ENCODE data around the gene CD7.
"Not testable (repeated sequence)": the region's sequence is repeated elsewhere in the genome, so short reads cannot be mapped to it uniquely, and the experiment has no call there.

Gene CD7

DNA sequence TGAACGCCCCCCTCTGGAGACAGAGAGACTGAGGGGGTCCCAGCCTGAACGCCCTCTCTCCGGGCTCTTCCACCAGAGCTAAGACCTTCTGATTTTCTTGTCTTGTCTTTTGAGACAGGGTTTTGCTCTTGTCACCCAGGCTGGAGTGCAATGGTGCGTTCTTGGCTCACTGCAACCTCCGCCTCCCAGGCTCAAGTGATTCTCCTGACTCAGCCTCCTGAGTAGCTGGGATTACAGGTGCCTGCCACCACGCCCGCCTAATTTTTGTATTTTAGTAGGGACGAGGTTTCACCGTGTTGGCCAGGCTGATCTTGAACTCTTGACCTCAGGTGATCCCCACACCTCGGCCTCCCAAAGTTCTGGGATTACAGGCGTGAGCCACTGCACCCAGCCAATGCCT lies 30.6 kb upstream of the CD7 start:
- DNase-seq (ENCODE audit: extremely low read depth in 1 of 2, low read depth in 1 of 2) = not testable (repeated sequence)

GRCh38 chr17:82346342-82347300 lies 29.2 kb upstream of the CD7 start:
- DNase-seq (ENCODE audit: extremely low read depth in 1 of 2, low read depth in 1 of 2) = no peak

DNA sequence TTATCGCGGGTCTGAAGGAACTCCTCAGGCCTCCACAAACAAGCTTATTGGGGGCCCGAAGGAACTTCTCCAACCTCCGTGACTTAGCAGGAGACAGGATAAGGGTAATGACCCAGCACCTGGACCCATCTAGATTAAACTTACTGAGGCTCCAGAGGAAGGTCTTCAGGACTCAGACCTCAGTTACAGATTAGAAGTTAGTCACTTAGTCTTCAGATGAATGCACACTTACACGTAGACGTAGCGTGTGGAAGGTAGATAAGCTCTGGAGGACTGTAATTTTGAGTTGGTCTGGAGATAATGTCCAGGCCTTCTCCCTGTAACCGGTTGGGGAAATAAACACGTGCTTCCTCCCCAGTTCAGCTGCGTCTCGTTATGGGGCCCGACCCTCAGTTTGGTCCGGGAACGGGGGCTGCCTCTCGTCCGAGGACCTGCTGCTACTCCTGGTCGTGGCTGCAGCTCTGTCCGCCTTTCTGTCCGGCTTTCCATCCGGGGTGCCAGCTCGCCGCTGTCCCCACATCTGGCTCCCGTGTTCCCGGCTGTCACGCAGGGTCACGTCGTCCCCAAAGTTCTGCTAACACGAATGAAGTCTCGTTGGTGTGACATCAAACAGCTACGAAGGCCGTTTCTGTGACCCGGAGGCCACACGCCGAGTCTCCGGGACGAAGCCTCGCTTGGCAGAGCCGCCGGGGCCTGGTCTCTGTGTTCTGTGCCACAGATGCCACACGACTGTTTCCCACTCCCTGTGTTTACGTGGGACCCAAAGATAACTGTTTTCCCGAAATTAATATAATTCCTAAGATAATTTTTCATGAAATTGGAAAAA lies 28.0 kb upstream of the CD7 start:
- no peak for DNase-seq (ENCODE audit: extremely low read depth in 1 of 2, low read depth in 1 of 2)

DNA sequence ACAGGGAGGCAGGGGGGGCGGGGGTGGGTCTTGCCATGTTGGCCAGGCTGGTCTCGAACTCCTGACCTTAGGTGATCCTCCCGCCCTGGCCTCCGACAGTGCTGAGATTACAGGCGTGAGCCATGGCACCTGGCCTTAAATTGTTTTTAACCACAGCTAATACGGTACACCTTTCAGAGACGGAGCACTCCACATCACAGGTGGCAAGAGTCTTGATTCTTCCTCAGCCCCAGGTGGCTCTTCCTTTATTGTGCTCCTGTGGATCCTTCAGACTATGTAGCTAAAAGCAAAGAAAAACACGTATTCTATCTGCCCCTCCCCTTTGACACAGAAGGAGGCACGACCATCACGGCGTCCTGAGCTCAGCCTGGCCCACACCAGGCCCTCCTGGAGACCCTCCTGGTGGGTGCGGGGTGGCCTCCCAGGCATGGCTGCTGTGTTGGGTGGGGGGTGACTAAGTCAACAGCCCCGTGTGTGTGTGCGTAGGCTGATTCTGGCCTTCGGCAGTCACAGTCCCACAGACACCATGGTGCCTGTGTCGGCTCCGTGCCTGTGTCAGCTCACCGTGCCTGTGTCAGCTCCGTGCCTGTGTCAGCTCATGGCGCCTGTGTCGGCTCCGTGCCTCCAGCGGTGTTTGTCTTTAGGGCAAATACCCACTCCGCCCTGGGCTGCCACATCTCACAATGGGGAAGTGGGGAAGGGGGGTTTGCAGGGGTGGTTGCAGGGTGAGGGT lies 26.9 kb upstream of the CD7 start:
- DNase-seq (ENCODE audit: extremely low read depth in 1 of 2, low read depth in 1 of 2) = no peak

- DNase-seq (ENCODE audit: extremely low read depth in 1 of 2, low read depth in 1 of 2) = no peak
These were observed 26.2 kb upstream of the CD7 start for GRCh38 chr17:82343560-82343959.

- DNase-seq (ENCODE audit: extremely low read depth in 1 of 2, low read depth in 1 of 2) = no peak
These were observed 25.1 kb upstream of the CD7 start for GRCh38 chr17:82342361-82343079.

DNA sequence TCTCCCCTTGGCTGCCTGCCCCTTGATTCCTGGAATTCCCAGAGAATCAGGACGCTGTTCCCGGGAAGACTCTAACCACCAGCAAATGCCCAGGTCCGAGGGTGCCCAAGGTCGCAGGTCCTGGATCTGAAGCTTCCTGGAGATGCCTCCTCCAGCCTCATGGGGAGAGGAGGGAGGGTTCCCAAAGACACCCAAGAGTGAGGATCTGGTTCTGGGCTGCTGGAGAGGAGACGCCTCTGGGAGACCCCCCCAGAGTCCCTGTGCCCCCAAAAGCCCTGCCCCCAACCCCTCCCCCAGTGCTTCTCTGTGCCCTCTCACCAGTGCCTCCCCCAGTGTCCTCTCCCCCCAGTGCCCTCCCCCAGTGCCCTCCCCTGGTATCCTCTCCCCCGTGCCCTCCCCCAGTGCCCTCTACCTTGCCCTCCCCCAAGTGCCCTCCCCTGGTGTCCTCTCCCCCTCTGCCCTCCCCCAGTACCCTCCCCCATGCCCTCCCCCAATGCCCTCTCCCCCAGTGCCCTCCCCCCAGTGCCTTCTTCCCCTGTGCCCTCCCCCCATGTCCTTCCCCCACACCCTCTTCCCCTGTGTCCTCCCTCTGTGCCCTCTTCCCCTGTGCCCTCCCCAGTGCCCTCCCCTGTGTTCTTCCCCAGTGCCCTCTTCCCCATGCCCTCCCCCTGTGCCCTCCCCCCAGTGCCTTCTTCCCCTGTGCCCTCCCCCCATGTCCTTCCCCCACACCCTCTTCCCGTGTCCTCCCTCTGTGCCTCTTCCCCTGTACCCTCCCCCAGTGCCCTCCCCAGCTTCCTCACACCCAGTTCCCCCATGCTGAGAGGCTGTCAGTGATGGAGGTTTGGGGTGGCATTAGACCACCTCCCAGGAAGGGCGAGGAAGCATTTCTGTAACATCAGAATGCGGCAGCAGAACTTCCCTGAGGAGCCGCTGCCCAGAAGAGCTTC lies 22.5 kb upstream of the CD7 start:
- no peak for DNase-seq (ENCODE audit: extremely low read depth in 1 of 2, low read depth in 1 of 2)

DNA sequence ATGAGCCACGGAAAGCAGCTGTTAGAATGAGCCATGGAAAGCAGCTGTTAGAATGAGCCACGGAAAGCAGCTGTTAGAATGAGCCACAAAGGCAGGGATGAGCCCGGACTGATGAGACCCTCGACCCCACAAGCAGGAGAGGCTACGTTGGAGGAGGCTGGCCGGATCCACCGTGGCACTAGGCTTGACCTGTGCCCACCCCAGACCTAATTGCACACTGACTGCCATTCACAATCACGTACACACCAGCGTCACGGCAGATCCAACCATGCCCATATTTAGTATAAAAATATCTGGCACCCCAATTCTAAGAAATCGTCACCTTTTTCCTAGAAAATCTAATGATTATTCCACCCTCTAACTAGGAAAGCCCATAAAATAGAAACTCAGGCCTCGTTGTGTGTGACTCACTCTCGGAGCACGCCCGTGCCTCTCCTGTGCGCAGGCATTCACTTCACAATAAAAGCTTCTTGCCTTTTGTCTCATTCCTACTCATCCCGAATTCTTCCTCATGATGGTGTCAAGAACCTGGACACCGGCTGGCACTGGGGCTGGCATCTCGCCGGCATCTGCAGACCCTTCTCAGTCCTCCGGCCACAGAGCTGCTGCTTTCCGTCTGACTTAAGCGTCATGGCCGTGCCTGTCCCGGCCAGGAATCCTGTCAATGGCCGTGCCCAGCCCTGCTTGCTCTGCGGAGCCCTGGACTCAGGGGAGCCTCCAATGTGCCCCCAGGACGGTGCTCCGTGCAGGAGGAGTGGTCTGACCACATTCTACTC lies 21.6 kb upstream of the CD7 start:
- no peak for DNase-seq (ENCODE audit: extremely low read depth in 1 of 2, low read depth in 1 of 2)

DNA sequence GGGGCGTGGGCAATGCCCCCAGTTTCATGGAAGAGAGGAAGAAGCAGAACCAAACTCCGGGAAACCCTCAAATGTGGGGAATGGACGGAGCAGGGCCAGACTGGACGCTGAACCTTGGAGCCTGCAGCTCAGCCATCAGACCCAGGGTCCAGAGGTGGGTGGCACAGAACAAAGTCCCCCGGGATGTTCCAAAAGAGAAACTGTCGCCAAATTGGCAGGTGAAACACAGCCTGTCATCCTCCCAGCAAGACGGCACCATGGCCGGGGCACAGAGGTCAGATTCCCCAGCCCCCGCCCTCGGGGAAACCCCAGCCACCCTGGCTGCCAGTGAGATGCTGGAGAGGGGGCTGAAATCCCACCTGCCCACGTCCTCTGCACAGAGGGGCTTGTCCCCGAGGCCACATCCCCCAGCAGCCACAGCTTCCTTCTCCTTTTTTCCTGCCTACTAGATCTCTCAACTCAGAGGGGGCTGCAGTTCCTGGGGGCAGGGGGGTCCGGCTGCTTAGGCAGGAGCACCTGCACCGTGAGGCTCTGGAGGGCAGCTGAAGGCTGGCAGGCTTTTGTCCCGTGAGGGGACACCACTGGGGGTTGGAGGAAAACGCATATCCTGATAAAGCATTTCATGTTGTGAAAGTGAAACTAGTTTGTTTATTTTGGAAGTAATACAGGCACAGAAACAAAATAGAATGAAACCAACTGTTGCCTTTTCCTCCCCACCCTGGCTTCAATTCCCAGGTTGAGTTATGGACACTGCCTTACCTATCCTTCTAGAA lies 17.4 kb upstream of the CD7 start:
- no peak for DNase-seq (ENCODE audit: extremely low read depth in 1 of 2, low read depth in 1 of 2)

DNA sequence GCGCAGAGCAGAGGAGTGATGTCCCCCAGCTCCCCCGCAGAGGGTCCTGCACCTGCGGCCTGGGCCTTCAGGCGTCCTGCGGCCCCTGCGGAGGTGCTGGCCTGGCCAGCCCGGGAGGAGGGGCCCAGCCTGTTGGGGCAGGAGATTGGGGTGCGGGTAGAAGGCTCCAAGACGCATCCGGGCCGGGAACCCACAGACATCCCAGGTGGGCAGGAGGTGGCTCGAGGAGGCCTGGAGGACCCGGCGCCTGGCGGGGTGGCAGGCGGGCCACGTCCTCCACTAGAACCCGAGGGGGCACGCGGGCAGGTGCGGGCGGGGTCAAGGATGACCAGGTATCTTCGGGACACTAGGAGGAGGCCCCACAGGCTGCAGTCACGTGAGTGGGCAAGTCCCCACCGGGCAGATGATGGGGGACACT lies 16.8 kb upstream of the CD7 start:
- DNase-seq (ENCODE audit: extremely low read depth in 1 of 2, low read depth in 1 of 2) = no peak

DNA sequence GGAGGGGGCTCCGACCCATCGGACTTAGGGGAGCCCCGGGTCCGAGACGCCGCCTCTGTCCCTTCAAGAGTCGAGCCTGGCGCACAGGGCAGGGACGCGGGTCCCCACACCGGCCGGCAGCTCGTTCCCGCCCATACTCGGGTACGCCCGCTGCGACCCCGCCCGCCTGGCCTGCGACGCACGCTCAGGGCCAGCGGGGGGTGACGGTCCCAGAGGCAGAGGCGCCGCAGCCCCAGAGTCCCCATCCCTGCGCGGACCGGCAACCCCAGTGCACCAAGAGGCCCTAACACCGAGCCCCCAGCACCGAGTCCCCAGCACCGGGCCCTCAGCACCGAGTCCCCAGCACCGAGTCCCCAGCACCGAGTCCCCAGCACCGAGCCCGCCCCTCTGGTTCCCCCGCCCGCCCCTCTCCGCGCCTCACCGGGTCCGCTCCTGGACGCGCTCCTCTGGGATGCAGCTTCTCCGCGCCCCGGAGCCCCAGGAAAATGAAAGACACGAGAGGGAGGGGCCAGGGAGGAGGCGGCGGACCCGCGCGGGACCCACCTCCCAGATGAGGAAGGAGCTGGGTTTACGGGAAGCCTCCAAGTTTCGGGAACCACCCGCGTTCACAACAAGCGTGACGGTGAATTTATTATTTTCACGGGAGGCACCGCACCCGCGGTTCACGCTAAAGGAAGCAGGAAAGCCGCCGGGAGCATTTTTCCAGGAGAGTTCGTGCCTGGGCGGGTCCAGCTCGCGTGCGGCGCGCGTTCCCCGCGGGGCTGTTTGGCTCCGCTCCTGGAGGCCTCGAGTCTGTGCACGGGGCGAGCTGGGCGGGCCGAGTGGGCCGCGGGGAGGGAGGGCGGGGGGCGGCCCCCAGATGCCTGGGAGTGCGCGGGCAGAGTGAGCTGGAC lies 16.1 kb upstream of the CD7 start, which contains the start of gene SECTM1:
TSS of gene SECTM1 (minus strand) at position 488 of the 893 bp plus-strand sequence. CDS start 6,526 bp downstream, outside the sequence.
- no peak for DNase-seq (ENCODE audit: extremely low read depth in 1 of 2, low read depth in 1 of 2)

DNA sequence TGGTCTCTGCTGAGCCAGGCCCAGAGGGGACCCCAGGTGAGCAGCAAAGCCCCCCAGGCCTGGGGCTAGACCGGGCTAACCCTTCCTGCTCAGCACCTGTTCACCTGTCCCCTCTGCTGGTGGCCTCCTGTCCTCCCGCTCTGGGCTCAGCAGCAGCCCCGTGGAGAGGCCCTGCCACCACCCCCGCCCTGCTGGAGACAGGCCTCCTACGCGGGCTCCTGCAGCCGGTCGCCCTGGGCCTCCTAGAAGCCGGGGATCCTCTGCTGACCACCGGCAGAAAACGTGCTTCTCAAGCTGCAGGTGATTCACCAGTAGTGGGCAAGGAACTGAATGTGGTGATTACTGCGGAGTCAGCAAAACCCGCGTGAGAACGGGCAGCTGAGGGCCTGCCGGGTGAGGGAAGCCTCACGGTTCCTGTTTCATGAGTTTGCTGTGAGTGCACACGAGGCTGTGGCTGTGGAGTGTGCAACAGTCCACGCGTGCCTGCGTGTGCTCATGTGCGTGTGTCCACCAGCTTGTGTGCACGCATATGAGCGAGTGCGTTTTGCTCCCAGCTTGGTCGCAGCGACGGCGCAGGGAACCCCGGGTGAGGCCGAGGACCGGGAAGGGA lies 15.4 kb upstream of the CD7 start:
- DNase-seq (ENCODE audit: extremely low read depth in 1 of 2, low read depth in 1 of 2) = no peak

DNA sequence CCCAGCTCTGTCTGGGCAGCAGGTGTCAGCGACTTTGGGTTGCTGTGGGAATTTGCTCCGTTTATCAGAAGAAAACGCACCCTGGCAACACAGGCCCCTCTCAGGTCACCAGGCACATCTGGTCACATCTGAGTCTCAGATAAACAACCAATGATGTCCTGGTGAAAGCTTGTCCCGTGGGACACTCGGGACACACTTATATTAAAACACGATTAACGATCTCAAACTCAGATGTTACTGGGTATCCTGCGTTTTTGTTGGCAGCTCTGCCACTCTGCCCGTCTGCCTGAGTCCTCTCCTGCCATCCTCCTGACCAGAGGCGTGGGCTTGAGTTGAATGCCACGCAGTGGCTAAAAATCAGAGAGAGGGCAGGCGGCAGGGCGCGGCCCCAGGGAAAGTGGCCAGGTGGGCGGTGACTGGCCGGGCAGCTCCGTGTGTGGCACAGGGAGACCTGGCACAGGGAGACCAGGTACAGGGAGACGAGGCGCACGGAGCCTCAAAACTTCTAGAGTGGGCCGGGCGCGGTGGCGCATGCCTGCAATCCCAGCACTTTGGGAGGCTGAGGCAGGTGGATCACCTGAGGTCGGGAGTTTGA lies 14.0 kb upstream of the CD7 start:
- DNase-seq (ENCODE audit: extremely low read depth in 1 of 2, low read depth in 1 of 2) = no peak

GRCh38 chr17:82330322-82331239 lies 13.2 kb upstream of the CD7 start:
- DNase-seq (ENCODE audit: extremely low read depth in 1 of 2, low read depth in 1 of 2) = no peak

Data from stimulated activated CD8-positive, alpha-beta memory T cell treated with anti-CD3 and anti-CD28 coated beads, Interleukin-7, amount 100 ng/mL, for 48 hours (primary cell).